CD4-positive, alpha-beta T cell treated with Interleukin-1 beta for 1 hour (primary cell): ENCODE results near the gene TNFAIP3.
A peak's percentile ranks its signal among the peaks of the same experiment; 100 is the strongest.

ENCODE experiments used
- DNase-seq, 2 donors: peaks; one replicate each; pipeline ENCODE4 v3.0.0-alpha.2; 2020 to 2022

TNFAIP3 gene

DNA sequence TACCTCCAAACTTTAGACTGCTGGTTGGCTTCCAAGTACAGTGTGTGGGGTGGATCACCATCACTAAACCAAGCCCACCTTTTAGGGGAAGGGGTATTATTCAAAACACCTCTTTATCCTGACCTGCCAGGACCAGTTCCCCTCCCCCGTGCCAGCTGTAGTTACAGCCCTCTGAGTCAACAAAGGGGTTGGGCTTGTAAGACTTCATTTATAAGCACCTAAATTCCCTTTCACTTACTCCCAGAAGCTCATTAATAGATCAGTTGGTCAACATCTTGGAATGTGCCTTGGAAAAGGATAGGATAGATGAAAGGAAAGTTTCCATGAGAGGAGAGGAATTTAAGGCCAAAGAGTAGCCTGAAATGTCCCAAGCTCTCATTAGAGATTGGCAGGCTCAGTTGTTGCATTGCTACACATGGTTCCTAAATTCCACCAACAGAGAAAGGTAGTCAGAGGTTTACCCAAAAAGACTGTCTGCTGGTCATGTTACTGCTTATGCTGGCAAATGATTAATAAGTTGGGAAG, 59.2 kb downstream of the TNFAIP3 start:
- DNase-seq: no peak

DNA sequence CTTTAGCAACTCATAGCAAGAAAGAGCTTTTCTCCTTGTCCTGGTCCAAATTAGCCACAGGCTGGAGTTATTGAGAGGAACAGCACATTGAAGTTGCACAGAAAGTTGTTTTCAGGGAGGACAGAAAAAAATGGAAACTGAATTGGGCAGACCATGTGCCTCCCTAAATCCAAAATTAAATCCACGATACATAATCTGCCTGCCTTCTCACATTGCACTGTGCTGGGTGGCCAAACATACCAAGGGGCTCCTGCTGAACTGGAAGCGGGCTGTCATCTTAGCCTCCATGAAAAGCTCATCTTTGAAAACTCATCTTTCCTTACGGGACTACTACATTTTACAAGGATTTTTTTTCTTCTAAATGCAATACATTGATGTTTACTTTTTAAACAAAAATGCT, 59.9 kb downstream of the TNFAIP3 start:
- DNase-seq: no peak

DNA sequence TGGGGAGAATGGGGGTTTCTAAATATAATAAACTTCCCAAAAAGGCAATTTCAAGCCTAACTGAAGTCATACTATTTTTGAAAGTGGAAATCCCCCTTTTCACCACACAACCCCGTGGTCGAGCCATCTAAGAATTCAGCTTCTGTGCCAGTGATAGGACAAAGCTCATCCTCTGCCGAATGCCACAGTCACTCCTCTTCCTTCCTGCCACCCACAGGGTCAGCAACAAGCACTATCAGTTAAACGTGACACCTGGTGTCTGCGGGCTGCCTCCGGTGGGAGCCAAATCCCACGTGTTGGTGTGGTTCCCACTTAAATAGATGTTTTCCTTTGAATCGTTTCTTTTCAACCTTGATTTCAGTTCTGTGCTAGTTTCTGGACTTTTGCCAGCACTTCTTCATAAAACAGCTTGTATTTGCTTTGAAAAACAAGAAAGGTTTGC, 60.7 kb downstream of the TNFAIP3 start:
- DNase-seq: peak; percentile 77 to 80

DNA sequence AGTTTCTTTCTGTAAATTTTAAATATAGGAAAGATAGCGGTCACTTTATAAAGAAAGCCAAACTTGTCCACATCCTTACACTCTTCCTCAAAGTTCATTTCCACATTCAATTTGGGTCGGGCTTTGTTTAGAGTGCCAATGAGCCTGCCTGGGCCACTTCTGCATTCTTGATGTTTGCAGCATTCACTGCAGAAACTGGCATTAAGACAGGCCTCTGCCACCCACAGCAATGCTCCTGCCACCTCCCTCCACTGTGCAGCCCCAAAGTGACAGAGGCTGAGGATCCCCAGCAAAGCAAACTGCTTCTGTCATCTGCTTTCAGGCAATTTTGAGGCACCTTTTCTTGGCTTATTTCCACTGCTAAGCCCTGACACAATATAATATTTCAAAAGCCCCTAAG, 61.2 kb downstream of the TNFAIP3 start:
- peak in 1 of 2 donors; percentile 30 for DNase-seq

DNA sequence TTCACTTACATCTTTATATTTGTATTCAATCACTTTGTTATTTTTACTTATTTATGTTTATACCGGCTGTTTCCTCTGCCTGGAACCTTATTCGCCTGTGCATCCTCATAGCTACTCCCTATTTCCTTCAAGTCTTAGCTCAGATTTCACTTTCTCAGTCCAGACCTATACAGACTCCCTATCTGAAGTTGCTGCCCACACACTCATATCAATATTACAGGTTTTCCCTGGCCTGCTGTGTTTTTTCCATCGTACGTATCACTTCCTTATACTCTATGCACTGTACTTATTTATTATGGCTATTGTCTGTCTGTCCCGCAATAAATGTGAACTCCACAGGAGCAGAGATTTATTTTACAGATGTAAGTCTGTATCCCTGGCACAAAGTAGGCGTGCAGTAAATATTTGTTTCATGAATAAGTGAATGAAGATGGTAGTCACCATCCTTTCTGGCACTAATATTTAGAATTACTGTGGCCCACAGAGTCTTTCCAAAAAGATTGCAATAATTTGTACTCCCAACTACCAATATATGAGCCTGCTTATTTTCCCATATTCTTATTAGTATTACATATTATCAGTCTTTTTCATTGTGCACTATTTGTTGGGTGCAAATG, 64.9 kb downstream of the TNFAIP3 start:
- no peak for DNase-seq
